ENCODE data around the gene RUNDC3A.

Gene RUNDC3A

GRCh38 chr17:44312396-44313104, 4.1 kb downstream of the RUNDC3A start:
- no peak overlapping the region for H3K27ac ChIP-seq (ENCODE audit: low read depth, low read length)
- H3K9me3 ChIP-seq (ENCODE audit: control insufficient read depth, insufficient read depth, low read length): no peaks in the 10 kb centered on the region
- H3K27me3 ChIP-seq (ENCODE audit: control insufficient read depth, insufficient read depth, low read length): peaks cover 25% of the 10 kb centered on the region
- no peak overlapping the region for H3K9ac ChIP-seq (ENCODE audit: low read depth, low read length)
- H3K4me1 ChIP-seq (ENCODE audit: control insufficient read depth, insufficient read depth, low read length): peaks cover 20% of the 10 kb centered on the region
- H3K36me3 ChIP-seq (ENCODE audit: control insufficient read depth, insufficient read depth, low read length): no peaks in the 10 kb centered on the region
- H3K4me3 ChIP-seq (ENCODE audit: low read depth, low read length): no peak overlapping the region

DNA sequence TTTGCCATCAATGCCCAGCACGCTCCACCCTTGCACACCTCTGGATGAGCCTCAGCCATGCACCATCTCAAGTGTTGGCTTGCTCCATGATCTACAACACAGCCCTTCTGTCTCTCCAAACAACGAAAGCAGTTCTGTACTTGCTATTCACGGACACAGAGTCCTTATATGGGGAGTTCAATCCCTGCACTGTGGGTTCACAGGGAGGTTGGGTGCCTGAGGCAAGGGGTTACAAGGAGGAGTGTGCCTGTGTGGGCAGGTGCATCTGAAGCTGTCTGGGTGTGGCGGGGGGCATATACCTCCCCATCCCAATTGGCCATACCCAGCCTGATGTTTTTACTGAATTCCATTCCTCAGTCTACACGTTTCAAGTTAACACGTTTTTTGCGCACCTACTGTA, 5.6 kb downstream of the RUNDC3A start:
- H3K36me3 ChIP-seq (ENCODE audit: control insufficient read depth, insufficient read depth, low read length): no peaks in the 10 kb centered on the region
- H3K9me3 ChIP-seq (ENCODE audit: control insufficient read depth, insufficient read depth, low read length): no peaks in the 10 kb centered on the region
- H3K9ac ChIP-seq (ENCODE audit: low read depth, low read length): no peak overlapping the region
- no peak overlapping the region for H3K4me3 ChIP-seq (ENCODE audit: low read depth, low read length)
- H3K4me1 ChIP-seq (ENCODE audit: control insufficient read depth, insufficient read depth, low read length): peaks cover 18% of the 10 kb centered on the region
- no peak overlapping the region for H3K27ac ChIP-seq (ENCODE audit: low read depth, low read length)
- peaks cover 25% of the 10 kb centered on the region for H3K27me3 ChIP-seq (ENCODE audit: control insufficient read depth, insufficient read depth, low read length)

- H3K4me1 ChIP-seq (ENCODE audit: control insufficient read depth, insufficient read depth, low read length): peaks cover 13% of the 10 kb centered on the region; the same call in 1 of the 2 replicates
- H3K4me3 ChIP-seq (ENCODE audit: low read depth, low read length): peak overlapping the region; percentile 54
- no peaks in the 10 kb centered on the region for H3K9me3 ChIP-seq (ENCODE audit: control insufficient read depth, insufficient read depth, low read length)
- H3K27ac ChIP-seq (ENCODE audit: low read depth, low read length): no peak overlapping the region
- no peak overlapping the region for H3K9ac ChIP-seq (ENCODE audit: low read depth, low read length)
- H3K36me3 ChIP-seq (ENCODE audit: control insufficient read depth, insufficient read depth, low read length): peaks cover 3% of the 10 kb centered on the region
- H3K27me3 ChIP-seq (ENCODE audit: control insufficient read depth, insufficient read depth, low read length): peaks cover 25% of the 10 kb centered on the region
Measured at GRCh38 chr17:44314524-44314868, 6.1 kb downstream of the RUNDC3A start.

DNA sequence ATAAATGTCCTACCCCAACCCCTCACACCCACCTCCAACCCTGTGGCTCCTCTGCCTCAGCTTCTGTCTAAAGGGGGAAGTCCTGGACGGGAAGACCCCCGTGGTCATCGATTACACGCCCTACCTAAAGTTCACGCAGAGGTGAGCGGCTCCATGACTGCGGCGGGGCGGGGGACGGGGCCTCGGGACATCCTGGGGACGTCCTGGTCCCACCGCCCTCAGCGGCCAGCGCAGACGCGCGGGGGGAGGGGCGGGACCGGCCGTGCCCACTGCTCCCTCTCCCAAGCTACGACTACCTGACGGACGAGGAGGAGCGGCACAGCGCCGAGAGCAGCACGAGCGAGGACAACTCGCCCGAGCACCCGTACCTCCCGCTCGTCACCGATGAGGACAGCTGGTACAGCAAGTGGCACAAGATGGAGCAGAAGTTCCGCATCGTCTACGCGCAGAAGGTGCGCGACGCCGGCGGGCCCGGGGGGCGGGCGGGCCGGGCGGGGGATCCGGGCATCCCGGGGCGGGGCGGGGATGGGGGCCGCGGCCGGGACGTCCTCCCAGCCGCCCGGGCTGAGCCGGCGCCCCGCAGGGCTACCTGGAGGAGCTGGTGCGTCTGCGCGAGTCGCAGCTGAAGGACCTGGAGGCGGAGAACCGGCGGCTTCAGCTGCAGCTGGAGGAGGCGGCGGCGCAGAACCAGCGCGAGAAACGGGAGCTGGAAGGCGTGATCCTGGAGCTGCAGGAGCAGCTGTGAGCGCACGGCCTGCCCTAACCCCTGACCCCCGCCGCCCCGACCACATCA, 6.7 kb downstream of the RUNDC3A start:
- Histone ChIP-seq H3K27ac (ENCODE audit: low read depth, low read length) (no peak overlapping the region), H3K9ac (ENCODE audit: low read depth, low read length) (no peak overlapping the region), H3K4me3 (ENCODE audit: low read depth, low read length) (peak overlapping the region; percentile 54), H3K9me3 (ENCODE audit: control insufficient read depth, insufficient read depth, low read length) (no peaks in the 10 kb centered on the region), H3K27me3 (ENCODE audit: control insufficient read depth, insufficient read depth, low read length) (peaks cover 25% of the 10 kb centered on the region), H3K36me3 (ENCODE audit: control insufficient read depth, insufficient read depth, low read length) (peaks cover 9% of the 10 kb centered on the region), H3K4me1 (ENCODE audit: control insufficient read depth, insufficient read depth, low read length) (peaks cover 12% of the 10 kb centered on the region; the same call in 1 of the 2 replicates)

GRCh38 chr17:44315760-44316731, 7.6 kb downstream of the RUNDC3A start:
- H3K4me1 ChIP-seq (ENCODE audit: control insufficient read depth, insufficient read depth, low read length): peaks cover 6% of the 10 kb centered on the region; the same call in 1 of the 2 replicates
- H3K9ac ChIP-seq (ENCODE audit: low read depth, low read length): 0 out of 2 replicates have a peak overlapping the region, but pooled peaks have one; percentile 15
- peak overlapping the region; percentile 54 for H3K4me3 ChIP-seq (ENCODE audit: low read depth, low read length)
- no peaks in the 10 kb centered on the region for H3K9me3 ChIP-seq (ENCODE audit: control insufficient read depth, insufficient read depth, low read length)
- peaks cover 19% of the 10 kb centered on the region for H3K36me3 ChIP-seq (ENCODE audit: control insufficient read depth, insufficient read depth, low read length)
- H3K27ac ChIP-seq (ENCODE audit: low read depth, low read length): peak overlapping the region; percentile 59
- peaks cover 25% of the 10 kb centered on the region for H3K27me3 ChIP-seq (ENCODE audit: control insufficient read depth, insufficient read depth, low read length)

GRCh38 chr17:44317545-44317944, 9.1 kb downstream of the RUNDC3A start:
- H3K4me3 ChIP-seq (ENCODE audit: low read depth, low read length): no peak overlapping the region
- no peak overlapping the region for H3K27ac ChIP-seq (ENCODE audit: low read depth, low read length)
- peaks cover 25% of the 10 kb centered on the region for H3K27me3 ChIP-seq (ENCODE audit: control insufficient read depth, insufficient read depth, low read length)
- no peaks in the 10 kb centered on the region for H3K9me3 ChIP-seq (ENCODE audit: control insufficient read depth, insufficient read depth, low read length)
- peaks cover 34% of the 10 kb centered on the region for H3K36me3 ChIP-seq (ENCODE audit: control insufficient read depth, insufficient read depth, low read length)
- no peaks in the 10 kb centered on the region for H3K4me1 ChIP-seq (ENCODE audit: control insufficient read depth, insufficient read depth, low read length)
- no peak overlapping the region for H3K9ac ChIP-seq (ENCODE audit: low read depth, low read length)

DNA sequence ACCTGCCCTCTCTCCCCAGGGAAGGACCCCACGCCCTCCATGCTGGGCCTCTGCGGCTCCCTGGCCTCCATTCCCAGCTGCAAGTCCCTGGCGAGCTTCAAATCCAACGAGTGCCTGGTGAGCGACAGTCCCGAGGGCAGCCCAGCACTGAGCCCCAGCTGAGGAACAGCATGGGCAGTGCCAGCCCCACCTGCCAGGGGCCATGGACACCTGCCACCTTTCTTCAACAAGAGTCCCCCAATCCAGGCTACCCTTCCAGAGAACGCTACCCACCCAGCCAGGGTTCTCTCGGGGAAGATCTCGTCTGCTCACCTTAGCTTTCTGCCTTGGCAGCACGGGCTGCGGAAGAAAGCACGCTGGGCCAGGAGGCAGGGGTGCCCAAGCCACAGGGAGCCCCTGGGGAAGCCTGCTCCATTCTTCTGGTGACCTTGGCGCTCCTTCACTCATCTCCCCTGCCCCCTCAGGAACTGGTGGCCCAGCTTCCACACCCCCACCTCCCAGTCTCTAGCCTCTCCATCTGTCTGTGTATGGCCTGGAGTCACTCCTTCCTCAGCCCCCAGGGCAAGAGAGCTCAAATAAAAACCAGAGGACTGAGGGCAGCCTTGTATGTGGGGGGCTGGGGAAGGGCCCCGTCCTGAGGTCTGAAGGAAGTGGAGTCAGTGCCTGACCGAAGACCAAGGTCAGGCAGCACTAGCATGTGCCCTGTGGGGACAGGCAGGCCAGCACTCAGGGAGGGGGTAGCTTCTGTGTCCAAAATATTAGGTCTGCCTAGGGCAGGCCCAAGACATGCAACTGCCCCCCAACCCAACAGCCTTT, 9.9 kb downstream of the RUNDC3A start:
- Histone ChIP-seq H3K9ac (ENCODE audit: low read depth, low read length) (no peak overlapping the region), H3K4me3 (ENCODE audit: low read depth, low read length) (no peak overlapping the region), H3K27ac (ENCODE audit: low read depth, low read length) (no peak overlapping the region), H3K36me3 (ENCODE audit: control insufficient read depth, insufficient read depth, low read length) (peaks cover 35% of the 10 kb centered on the region), H3K4me1 (ENCODE audit: control insufficient read depth, insufficient read depth, low read length) (no peaks in the 10 kb centered on the region), H3K27me3 (ENCODE audit: control insufficient read depth, insufficient read depth, low read length) (peaks cover 25% of the 10 kb centered on the region), H3K9me3 (ENCODE audit: control insufficient read depth, insufficient read depth, low read length) (no peaks in the 10 kb centered on the region)

DNA sequence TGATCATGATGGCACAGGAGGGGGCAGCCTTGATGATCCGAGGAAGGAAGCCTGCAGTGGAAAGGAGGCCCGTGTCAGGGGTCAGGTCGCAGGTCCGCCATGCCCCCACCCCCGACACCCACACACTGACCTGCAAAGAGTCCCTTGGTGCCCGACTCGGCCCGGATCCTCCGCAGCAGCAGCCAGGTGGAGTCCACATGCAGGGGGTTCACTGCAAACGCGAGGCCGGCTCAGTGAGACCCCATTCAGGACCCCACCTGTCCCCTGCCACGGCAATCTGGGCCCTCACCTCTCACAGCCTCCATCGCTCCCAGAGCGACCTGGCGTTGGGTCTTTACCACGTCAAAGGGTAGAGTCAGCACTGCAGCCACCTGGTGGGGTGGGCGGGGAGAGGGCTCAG, 11.7 kb downstream of the RUNDC3A start:
- H3K4me1 ChIP-seq (ENCODE audit: control insufficient read depth, insufficient read depth, low read length): no peaks in the 10 kb centered on the region

DNA sequence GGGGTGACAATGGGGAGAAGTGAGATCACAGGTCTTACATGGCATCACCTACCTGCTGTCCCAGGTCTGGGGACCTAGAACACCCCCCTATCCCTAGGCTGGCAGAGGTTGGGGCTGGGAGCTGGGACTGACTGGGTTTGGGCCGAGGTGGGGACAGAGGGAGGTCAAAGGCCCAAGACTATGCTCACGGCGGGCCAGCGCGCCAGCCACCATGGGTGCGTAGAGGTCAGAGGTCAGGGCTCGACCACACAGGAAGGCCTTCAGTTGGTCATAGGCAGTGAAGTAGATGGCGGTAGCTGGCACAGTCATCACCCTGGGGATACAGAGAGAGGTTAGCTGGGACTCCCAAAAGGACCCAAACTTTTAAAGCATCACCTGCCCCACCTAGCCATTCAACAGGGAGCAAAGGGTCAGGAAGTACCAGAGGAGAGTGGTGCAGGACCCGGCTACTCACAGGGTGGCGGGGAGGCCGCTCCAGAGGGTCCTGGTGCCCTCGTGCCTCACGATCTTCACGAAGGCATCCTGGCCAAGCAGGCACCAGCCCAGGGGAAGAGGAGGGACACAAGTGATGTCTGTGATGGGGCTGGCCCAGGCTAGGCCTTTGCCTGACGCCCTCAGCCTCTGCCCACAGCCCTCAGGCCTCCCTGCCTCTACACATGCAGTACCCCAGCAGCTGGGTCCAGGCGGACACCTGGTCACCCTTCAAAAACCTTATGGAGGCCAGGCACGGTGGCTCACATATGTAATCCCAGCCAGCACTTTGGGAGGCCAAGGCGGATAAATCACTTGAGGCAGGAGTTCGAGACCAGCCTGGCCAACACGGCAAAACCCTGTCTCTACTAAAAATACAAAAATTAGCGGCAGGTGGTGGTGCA, 13.1 kb downstream of the RUNDC3A start:
- Histone ChIP-seq H3K9me3 (ENCODE audit: control insufficient read depth, insufficient read depth, low read length) (no peaks in the 10 kb centered on the region), H3K9ac (ENCODE audit: low read depth, low read length) (no peak overlapping the region), H3K4me1 (ENCODE audit: control insufficient read depth, insufficient read depth, low read length) (no peaks in the 10 kb centered on the region), H3K27ac (ENCODE audit: low read depth, low read length) (no peak overlapping the region), H3K27me3 (ENCODE audit: control insufficient read depth, insufficient read depth, low read length) (peaks cover 6% of the 10 kb centered on the region), H3K36me3 (ENCODE audit: control insufficient read depth, insufficient read depth, low read length) (peaks cover 35% of the 10 kb centered on the region), H3K4me3 (ENCODE audit: low read depth, low read length) (no peak overlapping the region)

More for the DNA sequence above, 11.7 kb downstream of the RUNDC3A start:
- Histone ChIP-seq H3K27ac (ENCODE audit: low read depth, low read length) (no peak overlapping the region), H3K36me3 (ENCODE audit: control insufficient read depth, insufficient read depth, low read length) (peaks cover 35% of the 10 kb centered on the region), H3K9me3 (ENCODE audit: control insufficient read depth, insufficient read depth, low read length) (no peaks in the 10 kb centered on the region), H3K27me3 (ENCODE audit: control insufficient read depth, insufficient read depth, low read length) (peaks cover 12% of the 10 kb centered on the region), H3K9ac (ENCODE audit: low read depth, low read length) (no peak overlapping the region), H3K4me3 (ENCODE audit: low read depth, low read length) (no peak overlapping the region)

Measured in HUES48 (cell line).